ENCODE data around the gene DMD.

The DMD gene

DNA sequence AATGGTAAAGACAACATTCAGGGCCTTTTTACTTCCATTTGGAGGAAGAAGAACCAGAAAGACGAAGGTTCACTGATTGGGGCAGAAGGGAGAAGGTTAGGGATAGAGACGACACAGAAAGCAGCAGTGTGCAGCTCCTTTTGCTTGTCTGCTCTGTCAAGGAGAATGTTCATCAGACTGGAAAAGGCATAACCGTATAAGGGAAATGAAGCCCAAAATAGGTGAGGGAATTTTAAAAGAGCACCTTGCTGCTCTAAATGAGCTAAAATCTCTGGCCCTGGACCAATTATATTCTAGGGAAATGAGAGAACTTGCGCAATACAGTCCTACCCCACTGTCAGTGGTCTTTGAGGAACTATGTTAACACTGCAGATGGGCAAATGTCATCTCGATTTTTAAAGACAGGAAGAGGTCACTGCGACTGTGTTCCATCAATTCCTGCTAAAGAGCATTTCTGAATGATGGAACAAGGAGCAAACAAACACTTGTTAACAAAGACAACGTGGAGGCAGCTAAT lies 1229.7 kb downstream of the DMD start:
- no peaks in the 10 kb centered on the region for H4K20me1 ChIP-seq (ENCODE audit: insufficient read depth, low read length)
- no peaks in the 10 kb centered on the region for H3K27me3 ChIP-seq (ENCODE audit: low read depth, low read length)
- 0 out of 2 replicates have a peak overlapping the region, but pooled peaks have one; percentile 46 for H2AFZ ChIP-seq (ENCODE audit: low read depth, low read length)
- H3K36me3 ChIP-seq (replicated peaks; ENCODE audit: low read depth, low read length), result no peaks in the 10 kb centered on the region
- H3K4me2 ChIP-seq (ENCODE audit: low read length), result peak overlapping the region; percentile 49
- H3K4me1 ChIP-seq (ENCODE audit: low read length), result peaks cover 7% of the 10 kb centered on the region; the same call in 1 of the 2 replicates
- TF ChIP-seq EZH2phosphoT487 (IDR thresholded peaks at IDR 0.05; ENCODE audit: low read depth) (no peak), CTCF (IDR thresholded peaks at IDR 0.05; ENCODE audit: low read depth, low read length) (no peak)
- no peak overlapping the region for H3K9ac ChIP-seq (ENCODE audit: low read length)
- no peaks in the 10 kb centered on the region for H3K9me3 ChIP-seq (ENCODE audit: insufficient read depth, low read length)
- H3K27ac ChIP-seq (ENCODE audit: low read length), result no peak overlapping the region
- peak overlapping the region; percentile 32; the same call in 1 of the 2 replicates for H3K4me3 ChIP-seq (ENCODE audit: low read length)
- no peaks in the 10 kb centered on the region for H3K79me2 ChIP-seq (ENCODE audit: low read length)

GRCh38 chrX:31969714-31970113 lies 1241.6 kb downstream of the DMD start:
- Histone ChIP-seq H3K9ac (ENCODE audit: low read length) (no peak overlapping the region), H4K20me1 (ENCODE audit: insufficient read depth, low read length) (no peaks in the 10 kb centered on the region), H3K36me3 (replicated peaks; ENCODE audit: low read depth, low read length) (no peaks in the 10 kb centered on the region), H2AFZ (ENCODE audit: low read depth, low read length) (no peak overlapping the region), H3K79me2 (ENCODE audit: low read length) (no peaks in the 10 kb centered on the region), H3K4me1 (ENCODE audit: low read length) (peaks cover 5% of the 10 kb centered on the region; the same call in 1 of the 2 replicates), H3K9me3 (ENCODE audit: insufficient read depth, low read length) (no peaks in the 10 kb centered on the region), H3K27ac (ENCODE audit: low read length) (no peak overlapping the region), H3K4me2 (ENCODE audit: low read length) (no peak overlapping the region), H3K27me3 (ENCODE audit: low read depth, low read length) (no peaks in the 10 kb centered on the region), H3K4me3 (ENCODE audit: low read length) (no peak overlapping the region)
- TF ChIP-seq EZH2phosphoT487 (IDR thresholded peaks at IDR 0.05; ENCODE audit: low read depth) (no peak), CTCF (IDR thresholded peaks at IDR 0.05; ENCODE audit: low read depth, low read length) (no peak)

- Histone ChIP-seq H3K27ac (ENCODE audit: low read length) (no peak overlapping the region), H2AFZ (ENCODE audit: low read depth, low read length) (no peak overlapping the region), H3K4me3 (ENCODE audit: low read length) (no peak overlapping the region), H4K20me1 (ENCODE audit: insufficient read depth, low read length) (no peaks in the 10 kb centered on the region), H3K36me3 (replicated peaks; ENCODE audit: low read depth, low read length) (no peaks in the 10 kb centered on the region), H3K9me3 (ENCODE audit: insufficient read depth, low read length) (no peaks in the 10 kb centered on the region), H3K79me2 (ENCODE audit: low read length) (no peaks in the 10 kb centered on the region), H3K4me2 (ENCODE audit: low read length) (no peak overlapping the region), H3K9ac (ENCODE audit: low read length) (no peak overlapping the region), H3K4me1 (ENCODE audit: low read length) (no peaks in the 10 kb centered on the region), H3K27me3 (ENCODE audit: low read depth, low read length) (no peaks in the 10 kb centered on the region)
- TF ChIP-seq CTCF (IDR thresholded peaks at IDR 0.05; ENCODE audit: low read depth, low read length), result no peak
- TF ChIP-seq EZH2phosphoT487 (IDR thresholded peaks at IDR 0.05; ENCODE audit: low read depth), result no peak
These were observed 1249.1 kb downstream of the DMD start for GRCh38 chrX:31962256-31962655.

DNA sequence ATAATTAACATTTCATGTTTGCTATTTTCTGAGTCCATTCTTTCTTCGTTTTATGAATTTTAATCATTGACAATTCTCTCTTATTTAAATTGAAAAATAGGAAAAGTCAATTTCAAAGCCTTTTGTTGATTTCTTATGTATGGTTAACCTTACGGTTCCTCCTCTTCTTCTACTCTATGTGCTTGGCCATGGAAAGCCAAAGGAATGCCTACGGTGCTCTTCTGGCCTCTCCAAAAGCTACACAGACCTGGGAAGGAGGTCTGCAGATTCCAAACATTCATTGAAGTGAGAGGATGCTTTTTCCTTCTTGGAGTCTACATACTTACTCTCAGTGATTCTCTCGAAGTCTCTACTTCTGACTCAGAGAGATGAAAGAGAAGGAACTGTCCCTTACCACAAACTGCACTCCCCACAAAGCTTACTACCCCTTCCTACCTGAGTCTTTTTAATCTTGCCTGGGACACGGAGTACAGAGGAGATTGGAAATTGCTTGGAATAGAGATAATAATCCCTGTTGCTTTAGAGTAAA lies 1276.4 kb downstream of the DMD start:
- no peak overlapping the region; the same call in 1 of the 2 replicates for H2AFZ ChIP-seq (ENCODE audit: low read depth, low read length)
- H3K27ac ChIP-seq (ENCODE audit: low read length), result no peak overlapping the region
- H4K20me1 ChIP-seq (ENCODE audit: insufficient read depth, low read length), result no peaks in the 10 kb centered on the region
- H3K36me3 ChIP-seq (replicated peaks; ENCODE audit: low read depth, low read length), result no peaks in the 10 kb centered on the region
- no peaks in the 10 kb centered on the region for H3K9me3 ChIP-seq (ENCODE audit: insufficient read depth, low read length)
- H3K4me1 ChIP-seq (ENCODE audit: low read length), result peaks cover 6% of the 10 kb centered on the region; the same call in 1 of the 2 replicates
- H3K79me2 ChIP-seq (ENCODE audit: low read length), result no peaks in the 10 kb centered on the region
- H3K4me2 ChIP-seq (ENCODE audit: low read length), result peak overlapping the region; percentile 44; the same call in 1 of the 2 replicates
- H3K4me3 ChIP-seq (ENCODE audit: low read length), result no peak overlapping the region
- H3K9ac ChIP-seq (ENCODE audit: low read length), result no peak overlapping the region
- TF ChIP-seq CTCF (IDR thresholded peaks at IDR 0.05; ENCODE audit: low read depth, low read length) (no peak), EZH2phosphoT487 (IDR thresholded peaks at IDR 0.05; ENCODE audit: low read depth) (no peak)
- no peaks in the 10 kb centered on the region for H3K27me3 ChIP-seq (ENCODE audit: low read depth, low read length)

Data from OCI-LY3 (cell line).